ENCODE data around the gene KMT5B.

DNA sequence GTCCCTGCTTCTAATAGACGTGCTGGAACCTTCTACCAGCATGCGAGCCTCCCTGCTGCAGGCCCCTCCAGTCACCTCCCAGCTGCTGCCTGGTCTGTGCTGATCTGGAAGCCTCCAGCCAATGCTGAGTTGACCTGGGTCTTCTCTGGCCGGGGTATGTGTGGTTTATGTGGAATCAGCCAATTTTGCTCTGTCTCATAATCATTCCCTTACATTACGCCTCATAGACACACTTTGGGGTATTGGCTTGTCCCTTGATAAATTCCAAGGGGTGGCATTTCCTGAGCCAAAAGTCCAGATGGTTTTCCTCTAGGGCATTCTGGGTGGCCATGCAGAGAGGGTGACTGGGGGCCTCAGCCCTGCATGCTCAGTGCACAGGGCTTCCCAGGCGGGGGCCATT, 8.3 kb upstream of the KMT5B start:
- TF ChIP-seq, protein P1, sequence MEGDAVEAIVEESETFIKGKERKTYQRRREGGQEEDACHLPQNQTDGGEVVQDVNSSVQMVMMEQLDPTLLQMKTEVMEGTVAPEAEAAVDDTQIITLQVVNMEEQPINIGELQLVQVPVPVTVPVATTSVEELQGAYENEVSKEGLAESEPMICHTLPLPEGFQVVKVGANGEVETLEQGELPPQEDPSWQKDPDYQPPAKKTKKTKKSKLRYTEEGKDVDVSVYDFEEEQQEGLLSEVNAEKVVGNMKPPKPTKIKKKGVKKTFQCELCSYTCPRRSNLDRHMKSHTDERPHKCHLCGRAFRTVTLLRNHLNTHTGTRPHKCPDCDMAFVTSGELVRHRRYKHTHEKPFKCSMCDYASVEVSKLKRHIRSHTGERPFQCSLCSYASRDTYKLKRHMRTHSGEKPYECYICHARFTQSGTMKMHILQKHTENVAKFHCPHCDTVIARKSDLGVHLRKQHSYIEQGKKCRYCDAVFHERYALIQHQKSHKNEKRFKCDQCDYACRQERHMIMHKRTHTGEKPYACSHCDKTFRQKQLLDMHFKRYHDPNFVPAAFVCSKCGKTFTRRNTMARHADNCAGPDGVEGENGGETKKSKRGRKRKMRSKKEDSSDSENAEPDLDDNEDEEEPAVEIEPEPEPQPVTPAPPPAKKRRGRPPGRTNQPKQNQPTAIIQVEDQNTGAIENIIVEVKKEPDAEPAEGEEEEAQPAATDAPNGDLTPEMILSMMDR (IDR thresholded peaks at IDR 0.05), result no peak
- TF ChIP-seq POLR2A (IDR thresholded peaks at IDR 0.05), result no peak

Measured in thyroid gland (tissue), 4 donors.